Measurements from ENCODE around the gene PPARA.

DNA sequence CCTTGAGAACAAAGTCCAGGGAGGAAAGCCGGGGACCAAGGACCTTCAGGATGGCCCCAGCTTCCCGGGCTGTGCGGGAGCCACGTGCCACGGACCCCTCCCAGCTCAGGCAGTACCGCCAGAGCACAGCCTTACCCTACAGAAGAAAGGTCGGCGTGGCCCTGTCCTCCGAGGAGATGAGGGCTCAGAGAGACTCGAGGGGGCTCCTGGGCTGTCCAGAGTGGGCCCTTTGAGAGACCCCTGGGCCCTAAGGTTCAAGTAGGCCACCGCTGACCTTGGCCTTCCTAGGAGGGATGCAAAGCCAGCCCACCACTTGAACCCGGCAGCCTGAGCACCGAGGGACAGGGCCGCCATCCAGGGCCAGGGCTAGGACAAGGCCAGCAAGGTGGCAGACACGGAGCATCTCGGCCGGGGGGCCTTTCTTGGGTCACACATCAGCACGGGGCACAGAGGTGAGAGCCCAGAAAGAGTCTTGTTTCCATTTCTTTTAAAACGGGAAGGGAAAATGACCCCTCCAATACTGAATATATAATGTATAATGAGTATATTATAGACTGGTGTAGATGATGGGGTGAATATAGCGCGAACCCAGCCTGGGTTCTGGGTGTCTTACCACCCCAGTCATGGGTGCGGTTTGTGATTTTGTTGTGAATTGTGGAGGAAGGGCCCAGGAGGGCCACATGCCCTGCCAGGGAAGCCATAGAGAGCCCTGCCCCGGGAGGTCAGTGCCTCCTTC is 34.4 kb upstream of the PPARA start:
- no peak for TF ChIP-seq GATA2 (IDR thresholded peaks at IDR 0.05; ENCODE audit: low read depth, low read length)
- TF ChIP-seq GATA3 (IDR thresholded peaks at IDR 0.05; ENCODE audit: low read depth, low read length) = no peak

Data from SH-SY5Y (cell line).